HG03575 (cell line): Measurements from ENCODE around the gene TSHZ3.

Experiments used
- ATAC-seq: cut with Tn5 transposase; IDR thresholded peaks from one replicate; pipeline ENCODE4 v1.9.1; 2021; ENCODE audit not compliant: unreplicated experiment, insufficient number of reproducible peaks, low FRiP score; ENCODE audit errors: extremely low read depth

TSHZ3 gene, protein sequence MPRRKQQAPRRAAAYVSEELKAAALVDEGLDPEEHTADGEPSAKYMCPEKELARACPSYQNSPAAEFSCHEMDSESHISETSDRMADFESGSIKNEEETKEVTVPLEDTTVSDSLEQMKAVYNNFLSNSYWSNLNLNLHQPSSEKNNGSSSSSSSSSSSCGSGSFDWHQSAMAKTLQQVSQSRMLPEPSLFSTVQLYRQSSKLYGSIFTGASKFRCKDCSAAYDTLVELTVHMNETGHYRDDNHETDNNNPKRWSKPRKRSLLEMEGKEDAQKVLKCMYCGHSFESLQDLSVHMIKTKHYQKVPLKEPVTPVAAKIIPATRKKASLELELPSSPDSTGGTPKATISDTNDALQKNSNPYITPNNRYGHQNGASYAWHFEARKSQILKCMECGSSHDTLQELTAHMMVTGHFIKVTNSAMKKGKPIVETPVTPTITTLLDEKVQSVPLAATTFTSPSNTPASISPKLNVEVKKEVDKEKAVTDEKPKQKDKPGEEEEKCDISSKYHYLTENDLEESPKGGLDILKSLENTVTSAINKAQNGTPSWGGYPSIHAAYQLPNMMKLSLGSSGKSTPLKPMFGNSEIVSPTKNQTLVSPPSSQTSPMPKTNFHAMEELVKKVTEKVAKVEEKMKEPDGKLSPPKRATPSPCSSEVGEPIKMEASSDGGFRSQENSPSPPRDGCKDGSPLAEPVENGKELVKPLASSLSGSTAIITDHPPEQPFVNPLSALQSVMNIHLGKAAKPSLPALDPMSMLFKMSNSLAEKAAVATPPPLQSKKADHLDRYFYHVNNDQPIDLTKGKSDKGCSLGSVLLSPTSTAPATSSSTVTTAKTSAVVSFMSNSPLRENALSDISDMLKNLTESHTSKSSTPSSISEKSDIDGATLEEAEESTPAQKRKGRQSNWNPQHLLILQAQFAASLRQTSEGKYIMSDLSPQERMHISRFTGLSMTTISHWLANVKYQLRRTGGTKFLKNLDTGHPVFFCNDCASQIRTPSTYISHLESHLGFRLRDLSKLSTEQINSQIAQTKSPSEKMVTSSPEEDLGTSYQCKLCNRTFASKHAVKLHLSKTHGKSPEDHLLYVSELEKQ

DNA sequence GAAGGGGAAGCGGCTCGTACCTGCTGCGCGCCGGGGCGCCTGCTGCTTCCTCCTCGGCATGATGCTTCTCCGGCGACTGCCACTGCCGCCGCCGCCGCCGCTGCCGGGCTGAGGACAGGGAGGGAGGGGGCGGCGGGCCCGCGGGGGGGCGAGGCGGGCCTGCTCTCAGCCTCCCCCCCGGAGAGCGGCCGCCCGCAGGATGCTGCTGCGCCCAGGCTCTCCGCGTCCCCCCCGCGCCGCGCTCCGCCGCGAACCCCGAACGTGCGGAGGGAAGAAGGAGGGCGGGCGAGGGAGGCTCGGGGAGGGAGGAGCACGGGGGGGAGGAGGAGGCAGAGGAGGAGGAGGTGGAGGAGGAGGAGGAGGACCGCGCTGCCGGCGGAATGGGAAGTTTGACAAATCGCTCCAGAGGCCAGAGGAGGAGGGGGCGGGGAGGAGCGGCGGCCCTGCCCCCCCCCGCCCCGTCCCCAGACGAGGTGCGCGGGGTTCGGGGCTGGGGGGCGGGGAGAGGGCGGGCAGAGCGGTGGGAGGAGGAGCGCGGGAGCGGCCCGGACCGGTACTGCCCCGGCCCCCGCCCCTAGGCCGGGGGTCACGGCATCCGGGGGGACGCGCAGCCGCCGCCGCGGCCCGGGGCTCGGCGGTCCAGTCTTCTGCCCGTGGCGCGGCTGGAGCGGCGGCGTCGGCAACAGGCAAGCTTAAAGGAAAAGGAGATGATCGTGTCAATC lies at the start of gene TSHZ3:
TSS of gene TSHZ3 (minus strand) at position 277 of the 722 bp plus-strand sequence. CDS start at position 60, 217 bp downstream.
- no peak for ATAC-seq

DNA sequence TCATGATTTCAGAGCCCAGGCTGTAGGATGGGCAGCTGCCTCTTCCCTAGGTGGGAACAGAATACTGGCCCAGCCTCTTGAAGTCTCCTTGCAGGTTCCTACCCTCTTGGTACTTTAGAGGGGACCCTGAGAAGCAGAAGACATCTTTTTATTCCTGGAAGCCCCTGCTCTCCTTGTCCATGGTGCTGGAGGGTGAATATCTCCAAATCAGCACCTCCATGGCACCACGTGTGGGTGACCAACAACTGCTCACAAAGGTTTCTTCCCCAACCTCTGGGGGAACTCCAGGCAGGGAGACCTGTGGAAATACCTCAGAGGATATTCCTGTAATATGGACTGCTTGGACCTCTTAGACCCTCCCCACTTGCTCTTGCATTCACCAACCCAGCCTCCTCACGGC lies 48.1 kb upstream of the TSHZ3 start:
- ATAC-seq: no peak

DNA sequence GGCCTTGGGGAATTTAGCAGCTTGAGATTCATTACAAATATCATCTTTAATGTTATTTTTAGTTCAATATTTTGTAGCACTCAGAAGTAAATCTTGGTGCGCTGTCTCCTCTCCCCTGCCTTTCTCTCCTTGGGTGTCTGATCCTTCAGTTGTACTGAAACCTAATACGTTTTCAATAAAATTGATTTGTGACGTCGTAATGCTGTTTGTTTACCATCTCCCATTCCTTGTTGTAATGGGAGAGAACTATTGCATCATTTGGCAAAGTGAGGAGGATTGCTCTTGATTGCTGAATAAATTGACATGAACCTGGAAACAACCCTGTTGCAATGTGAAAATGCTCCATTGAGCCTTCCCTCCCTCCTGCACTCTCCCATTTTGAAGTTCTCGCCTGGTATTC lies 43.2 kb upstream of the TSHZ3 start:
- ATAC-seq: no peak

DNA sequence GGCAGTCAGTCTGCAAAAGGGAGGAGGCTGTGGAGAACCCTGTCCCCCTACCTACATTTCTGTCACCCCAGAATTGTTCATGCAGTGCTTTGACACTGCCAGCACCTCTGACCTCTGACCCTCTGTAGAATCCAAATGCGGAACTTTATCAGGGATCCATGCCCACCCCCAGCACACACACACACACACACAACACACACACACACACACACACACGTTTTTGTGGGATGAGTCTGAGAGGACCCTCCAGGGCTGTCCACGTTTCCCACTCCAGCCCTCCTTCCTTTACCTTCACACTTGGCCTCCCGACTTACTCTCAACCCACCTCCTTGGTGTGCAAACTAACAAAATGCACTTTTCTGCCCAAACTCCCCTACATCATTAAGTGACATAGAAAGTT lies 42.3 kb upstream of the TSHZ3 start:
- ATAC-seq: no peak

DNA sequence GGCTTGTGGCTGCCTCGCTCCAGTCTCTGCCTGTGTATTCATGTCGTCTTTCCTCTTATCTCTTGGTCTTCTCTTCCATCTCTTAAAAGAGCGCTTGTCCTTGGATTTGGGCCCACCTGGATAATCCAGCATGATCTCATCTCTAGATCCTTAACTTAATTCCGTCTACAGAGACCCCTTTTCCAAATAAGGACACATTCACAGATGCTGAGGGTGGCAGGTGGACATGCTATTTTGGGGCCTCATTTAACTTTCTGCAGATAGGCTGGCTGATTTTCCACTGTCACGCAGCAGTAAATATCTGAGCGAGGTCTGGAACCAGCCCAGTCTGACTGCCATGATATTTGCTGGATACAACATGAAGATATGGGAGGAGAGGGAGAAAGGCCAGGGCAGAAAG lies 41.5 kb upstream of the TSHZ3 start:
- ATAC-seq: no peak

DNA sequence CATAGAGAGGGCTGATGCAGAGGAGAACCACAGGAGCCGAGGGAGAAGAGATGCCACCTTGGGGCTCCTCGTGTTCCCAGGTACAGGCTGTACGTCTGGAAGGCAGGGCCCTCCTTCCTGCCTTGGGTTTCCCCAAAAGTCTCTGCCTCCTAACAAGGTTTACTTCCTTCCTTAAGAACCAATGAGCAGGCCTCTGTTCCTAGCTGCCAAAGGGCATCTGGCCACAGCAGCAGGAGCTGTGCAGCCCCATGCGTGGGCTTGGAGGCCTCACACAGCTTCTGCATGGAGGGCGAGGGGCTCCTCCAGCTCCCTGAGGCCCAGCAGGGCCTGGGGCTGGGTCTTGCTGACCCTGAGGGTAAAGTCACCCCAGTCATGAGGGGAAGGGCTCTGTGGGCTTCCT lies 40.6 kb upstream of the TSHZ3 start:
- no peak for ATAC-seq

DNA sequence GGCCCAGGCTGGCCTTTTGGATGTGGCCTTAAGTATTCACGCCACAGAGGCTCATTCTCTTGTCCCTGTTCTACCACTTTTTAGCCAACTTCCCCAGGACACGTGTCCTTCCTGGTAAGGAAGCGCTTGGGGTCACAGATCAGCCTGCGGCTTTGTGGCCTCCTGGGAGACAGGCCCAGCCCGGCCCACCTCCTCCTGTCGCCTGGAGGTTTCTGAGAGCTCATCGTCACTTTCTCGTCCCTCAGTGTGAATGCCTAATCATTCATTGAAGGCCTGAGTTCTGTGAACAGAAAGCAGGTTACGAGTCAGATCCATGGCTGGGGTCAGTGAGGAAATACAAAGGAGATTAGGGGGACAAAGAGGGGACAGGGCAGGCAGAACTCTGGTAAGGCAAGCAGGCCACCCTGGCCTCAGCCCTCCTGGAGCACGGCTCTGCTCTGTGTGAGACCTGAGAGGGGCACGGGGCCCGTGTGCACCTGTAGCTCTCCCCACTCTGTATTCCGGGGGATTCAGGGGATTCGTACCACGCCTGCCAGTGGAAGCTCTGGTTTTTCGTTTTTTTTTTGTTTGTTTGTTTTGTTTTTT lies 38.6 kb upstream of the TSHZ3 start:
- ATAC-seq: no peak

DNA sequence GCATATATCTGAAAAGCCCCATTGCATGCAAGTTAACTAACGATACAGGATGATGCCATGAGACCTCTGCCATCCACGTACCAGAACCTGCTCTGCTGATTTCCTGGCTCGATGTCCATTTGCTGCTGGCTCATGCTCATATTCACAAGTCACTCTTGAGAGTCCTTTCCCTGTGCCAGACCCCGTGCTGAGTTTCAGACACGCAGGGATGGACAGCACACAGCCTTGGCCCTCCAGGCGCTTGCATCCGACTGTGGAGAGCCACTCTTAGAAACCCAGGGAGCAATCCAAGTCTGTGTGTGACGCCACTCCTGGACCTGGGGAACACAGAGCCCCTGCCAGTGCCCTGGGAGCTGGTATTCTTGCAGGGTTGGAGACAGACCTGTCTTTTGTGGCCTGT lies 37.6 kb upstream of the TSHZ3 start:
- ATAC-seq: no peak

DNA sequence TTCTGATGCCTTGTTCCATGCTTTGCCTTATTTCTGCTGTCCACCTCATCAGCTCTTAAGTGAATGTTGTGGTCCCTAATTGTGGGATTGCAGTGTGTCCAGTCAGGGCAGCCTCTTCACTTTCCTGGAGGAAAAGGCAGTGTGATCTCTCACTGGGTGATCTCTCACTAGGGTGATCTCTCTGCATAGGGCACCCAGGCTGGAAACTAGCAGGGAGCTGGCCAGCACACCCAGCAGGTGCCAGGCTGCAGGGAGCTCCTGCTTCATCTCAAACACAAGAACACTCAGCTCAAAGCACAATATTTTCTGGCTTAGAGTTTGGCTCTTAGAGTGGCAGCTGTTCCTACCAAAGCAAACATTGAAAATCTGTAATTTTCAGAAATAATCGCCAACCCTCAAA lies 36.5 kb upstream of the TSHZ3 start:
- ATAC-seq: no peak

DNA sequence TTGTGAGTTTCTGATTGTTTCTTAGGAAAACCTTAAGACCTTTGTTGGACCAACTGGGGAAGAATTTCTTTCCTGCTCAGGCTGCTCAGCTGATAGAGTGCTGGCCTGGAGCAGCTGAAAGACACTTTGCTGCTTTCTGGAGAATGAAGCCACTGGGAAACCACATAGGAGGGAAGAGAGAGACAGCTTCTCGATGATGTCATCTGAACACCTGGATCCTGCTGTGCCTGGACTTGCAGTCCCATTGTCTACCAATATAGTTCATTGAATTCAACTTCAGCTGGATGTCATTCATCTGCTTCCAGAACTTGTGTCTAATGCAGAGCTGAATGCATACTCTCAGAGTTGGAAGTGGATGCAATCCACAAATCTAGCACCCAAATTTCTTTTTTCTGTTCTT lies 34.3 kb upstream of the TSHZ3 start:
- no peak for ATAC-seq

DNA sequence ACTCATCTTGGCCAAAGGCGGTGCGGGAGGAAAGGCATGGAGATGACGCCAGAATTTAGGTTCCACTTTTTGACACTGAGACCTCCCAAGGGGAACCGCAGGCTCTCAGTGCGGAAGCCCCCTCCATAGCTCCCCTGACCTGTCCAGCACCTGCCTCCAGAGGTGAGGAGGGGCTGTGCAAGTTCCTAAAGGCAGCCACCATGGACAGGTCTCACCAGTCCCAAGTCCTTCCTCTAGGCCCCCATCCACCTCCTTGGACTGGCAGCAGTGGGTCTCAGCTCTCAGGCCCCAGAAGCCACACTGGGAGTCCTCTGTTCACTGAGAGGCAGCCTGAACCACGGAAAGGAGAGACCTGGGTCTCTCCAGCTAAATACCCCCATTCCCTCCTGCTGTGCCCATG lies 31.6 kb upstream of the TSHZ3 start:
- ATAC-seq: no peak

GRCh38 chr19:31378404-31378803 lies 29.2 kb upstream of the TSHZ3 start:
- no peak for ATAC-seq

DNA sequence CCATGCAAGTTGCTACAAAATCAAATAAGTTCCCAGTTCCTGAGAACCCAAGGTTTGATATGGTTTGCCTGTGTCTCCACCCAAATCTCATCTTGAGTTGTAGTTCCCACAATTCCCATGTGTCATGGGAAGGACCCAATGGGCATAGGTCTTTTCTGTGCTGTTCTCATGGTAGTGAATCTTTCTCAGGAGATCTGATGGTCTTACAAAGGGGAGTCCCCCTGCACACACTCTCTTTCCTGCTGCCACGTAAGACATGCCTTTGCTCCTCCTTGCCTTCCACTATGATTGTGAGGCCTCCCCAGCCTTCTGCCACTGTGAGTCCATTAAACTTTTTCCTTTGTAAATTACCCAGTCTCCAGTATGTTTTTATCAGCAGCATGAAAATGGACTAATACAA lies 28.5 kb upstream of the TSHZ3 start:
- ATAC-seq: no peak

GRCh38 chr19:31372246-31372781 lies 23.1 kb upstream of the TSHZ3 start:
- no peak for ATAC-seq

DNA sequence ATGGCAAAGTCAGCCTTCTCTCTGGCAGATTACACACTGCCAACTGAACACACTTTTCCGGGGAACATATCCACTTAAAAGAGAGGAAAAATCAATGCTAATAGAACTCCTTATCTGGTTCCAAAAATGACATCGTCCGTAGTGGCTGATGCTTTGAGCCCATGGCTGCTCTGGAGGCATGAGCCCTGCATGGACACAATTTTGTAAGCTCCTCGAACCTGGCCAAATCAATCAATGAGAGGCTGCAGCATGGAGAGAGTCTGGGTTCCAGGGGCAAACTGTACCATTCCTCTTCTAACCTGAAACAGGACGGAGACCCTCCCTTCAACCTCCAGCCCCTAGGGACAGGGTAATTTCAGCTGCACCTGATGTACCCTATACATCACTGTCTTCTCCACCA lies 21.0 kb upstream of the TSHZ3 start:
- no peak for ATAC-seq

DNA sequence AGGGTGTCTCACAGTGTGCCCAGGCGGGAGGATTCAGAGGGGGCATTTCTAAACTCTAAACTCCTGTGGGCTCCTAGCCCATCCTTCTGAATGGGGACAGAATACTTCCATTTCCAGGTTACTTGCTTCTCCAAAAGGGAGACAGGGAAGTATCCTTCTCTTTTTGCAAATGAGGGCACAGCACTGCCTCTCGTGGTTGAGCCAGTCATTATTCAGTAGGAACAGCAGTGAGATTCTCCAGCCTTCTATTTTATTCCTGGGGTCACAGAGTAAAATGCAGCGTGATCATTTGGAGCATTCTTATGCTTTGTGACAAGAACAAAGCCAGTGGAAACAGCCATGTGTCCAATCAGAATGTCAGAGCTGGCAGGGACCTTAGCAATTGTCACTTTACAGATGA lies 15.7 kb upstream of the TSHZ3 start:
- ATAC-seq: no peak

GRCh38 chr19:31361728-31362127 lies 12.5 kb upstream of the TSHZ3 start:
- no peak for ATAC-seq

DNA sequence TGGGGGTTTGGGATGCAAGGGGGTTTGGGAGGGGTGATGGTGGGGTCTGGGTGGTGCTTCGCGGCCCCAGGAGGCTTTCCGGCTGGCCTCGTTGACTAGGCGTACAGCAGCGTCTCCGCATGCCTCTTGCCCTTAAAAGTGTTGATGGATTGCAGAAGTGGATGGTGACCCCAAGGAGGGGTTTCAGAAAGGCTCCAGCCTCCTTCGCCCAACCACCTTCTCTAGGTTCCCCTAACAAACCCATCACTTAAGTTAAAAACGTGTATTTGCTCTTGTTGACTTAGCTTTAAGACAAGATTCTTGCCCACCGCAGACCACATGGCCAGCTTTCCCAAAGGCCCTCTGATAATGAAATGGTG lies 8.1 kb upstream of the TSHZ3 start:
- no peak for ATAC-seq
